Liver (tissue), 10 donors: ENCODE data around the gene TRIM73. TPM values are rescaled to one million over a fixed set of nuclear protein-coding genes. Genes with fewer than 3 reads are reported as not detected.
A peak's percentile ranks its signal among the peaks of the same experiment; 100 is the strongest.
"Not testable (repeated sequence)": the region's sequence is repeated elsewhere in the genome, so short reads cannot be mapped to it uniquely, and the experiment has no call there.

Source experiments
- DNase-seq: peaks from one replicate; pipeline ENCODE4 v3.0.0-alpha.2; 2017; ENCODE audit warnings: low spot score
- H3K27ac ChIP-seq, 2 donors: one replicate each; pipeline ENCODE4 v1.7.0; 2013; ENCODE audit warnings: inconsistent platforms in 2 of 2, low read length in 2 of 2, control low read depth in 1 of 2, low read depth in 1 of 2, mild to moderate bottlenecking in 1 of 2
- H3K27me3 ChIP-seq, 4 donors: one replicate each; pipeline versions ENCODE4 v1.6.1 to v1.7.0; 2013; ENCODE audit warnings: low read length in 3 of 4, inconsistent platforms in 1 of 4, mild to moderate bottlenecking in 1 of 4, moderate library complexity in 1 of 4; ENCODE audit not compliant: control insufficient read depth in 4 of 4, insufficient read depth in 4 of 4
- H3K36me3 ChIP-seq, 4 donors: one replicate each; pipeline versions ENCODE4 v1.6.1 to v1.7.0; 2013; ENCODE audit warnings: low read length in 3 of 4, mild to moderate bottlenecking in 3 of 4, low read depth in 1 of 4, moderate library complexity in 1 of 4; ENCODE audit not compliant: control insufficient read depth in 4 of 4, insufficient read depth in 3 of 4
- H3K4me1 ChIP-seq, 4 donors: one replicate each; pipeline versions ENCODE4 v1.6.1 to v1.7.0; 2013; ENCODE audit warnings: low read length in 3 of 4, mild to moderate bottlenecking in 3 of 4, moderate library complexity in 1 of 4; ENCODE audit not compliant: control insufficient read depth in 4 of 4, insufficient read depth in 4 of 4
- H3K4me3 ChIP-seq, 3 donors: one replicate each; pipeline versions ENCODE4 v1.6.1 to v1.7.0; 2013; ENCODE audit warnings: low read length in 3 of 3, control low read depth in 1 of 3, low read depth in 1 of 3, mild to moderate bottlenecking in 1 of 3
- H3K9ac ChIP-seq, 2 donors: one replicate each; pipeline ENCODE4 v1.7.0; 2013; ENCODE audit warnings: low read length in 2 of 2, mild to moderate bottlenecking in 2 of 2, moderate library complexity in 2 of 2, control low read depth in 1 of 2, low read depth in 1 of 2
- H3K9me3 ChIP-seq, 4 donors: one replicate each; pipeline versions ENCODE4 v1.6.1 to v1.7.0; 2013; ENCODE audit warnings: low read length in 3 of 4; ENCODE audit not compliant: control insufficient read depth in 4 of 4
- CTCF ChIP-seq: fragments of 150-350 bp; IDR thresholded peaks from 2 replicates; pipeline ENCODE4 v1.5.1; 2017; ENCODE audit warnings: improper control_type of control experiment, low read depth, low read length; ENCODE audit not compliant: missing input control
- HNF4A ChIP-seq, 2 donors: conservative IDR thresholded peaks; 2 replicates each; pipeline ENCODE4 v1.6.1; 2016; ENCODE audit warnings: antibody characterized with exemption in 2 of 2, mild to moderate bottlenecking in 2 of 2
- RAD21 ChIP-seq, 2 donors: IDR thresholded peaks; 2 replicates each; pipeline ENCODE4 v1.6.1; 2016; ENCODE audit warnings: antibody characterized with exemption in 2 of 2, mild to moderate bottlenecking in 2 of 2
- RXRA ChIP-seq, 2 donors: IDR thresholded peaks; 2 replicates each; pipeline ENCODE4 v1.6.1; 2017 to 2018; ENCODE audit warnings: antibody characterized with exemption in 2 of 2, mild to moderate bottlenecking in 1 of 2
- SP1 ChIP-seq: IDR thresholded peaks from 2 replicates; pipeline ENCODE4 v1.6.1; 2018; ENCODE audit warnings: antibody characterized with exemption, mild to moderate bottlenecking
- YY1 ChIP-seq: IDR thresholded peaks from 2 replicates; pipeline ENCODE4 v1.6.1; 2016; ENCODE audit warnings: antibody characterized with exemption, mild to moderate bottlenecking
- WGBS: extraction: QIAGEN DNeasy Blood & Tissue Kit; methylation state at CpG from one replicate; pipeline ENCODE4 v1.1.7; 2013; 5-methylcytosine and 5-hydroxymethylcytosine counted together
- polyA plus RNA-seq, 2 donors: library from polyadenylated mRNA; stranded (reverse) in 1 of 2; unstranded in 1 of 2; fragments of 200-250 nt in 1 of 2; fragments of >200 nt in 1 of 2; fragmentation: Nextera tagmentation in 1 of 2; extraction: Ambion mirVana in 1 of 2; gene quantifications; one replicate each; pipeline versions ENCODE4 v1.2.1 to v1.2.3, GENCODE V29; 2013 to 2015
- small RNA-seq: library from RNA; depleted of rRNA; stranded (forward); fragments of <200 nt; gene quantifications from one replicate; pipeline ENCODE3, GENCODE V24; 2014
- total RNA-seq, 2 donors: library from RNA; depleted of rRNA; stranded (reverse); fragments of >200 nt; gene quantifications; one replicate each; pipeline ENCODE4 v1.2.3, GENCODE V29; 2014
- donor health status: healthy.
- donor health status: healthy.
- donor health status: healthy.
- donor health status: healthy.
- donor health status: healthy.

The TRIM73 gene
- total and polyA plus RNA-seq, 4 donors: 0.64 to 1.7 (median 0.81) TPM

GRCh38 chr7:75452494-75452955 lies 57.1 kb downstream of the TRIM73 start:
- peak; percentile 37 for TF ChIP-seq SP1
- peak; percentile 14 for TF ChIP-seq YY1
- TF ChIP-seq CTCF: peak; percentile 12
- TF ChIP-seq RXRA (IDR thresholded peaks at IDR 0.05): peak; percentile 29 to 40
- peak; percentile 40 to 63 for TF ChIP-seq HNF4A (conservative IDR thresholded peaks at IDR 0.05)
- TF ChIP-seq RAD21 (IDR thresholded peaks at IDR 0.05): peak; percentile 65 to 71
- H3K9me3 ChIP-seq, H3K27me3 ChIP-seq, H3K36me3 ChIP-seq, DNase-seq, H3K4me3 ChIP-seq, H3K27ac ChIP-seq, H3K9ac ChIP-seq, H3K4me1 ChIP-seq: not testable (repeated sequence)
- WGBS: 4% methylated on average over 3 of the region's 4 CpGs

Small RNA genes lying within 50 kb of the gene (small RNA-seq; reads per million reads assigned to genes)
- gene RF00019: not detected

Other genes with a start within 250 kb of the TRIM73 start
- gene POM121C, start 90.7 kb downstream of the TRIM73 start, total RNA-seq: 10 to 100 TPM in 1 of 2 donors, 1 to 10 TPM in 1; 6.4 to 15.6 TPM
- 10 to 100 TPM in 1 of 2 donors, 1 to 10 TPM in 1; 8.9 to 10.3 TPM for gene POM121C, start 90.7 kb downstream of the TRIM73 start, polyA plus RNA-seq
- gene SPDYE5, start 96.7 kb downstream of the TRIM73 start, total RNA-seq: not detected
- 1 to 10 TPM in 1 of 2 donors, not detected in 1; 1.2 TPM for gene SPDYE5, start 96.7 kb downstream of the TRIM73 start, polyA plus RNA-seq